Progenitor cell of endocrine pancreas (in vitro differentiated cells): ENCODE data around the gene NFILZ. TPM values are rescaled to one million over a fixed set of nuclear protein-coding genes. Genes with fewer than 3 reads are reported as not detected.
A peak's percentile ranks its signal among the peaks of the same experiment; 100 is the strongest.

Experiments used
- DNase-seq: peaks from one replicate; pipeline ENCODE4 v3.0.0; 2021; ENCODE audit warnings: low spot score; ENCODE audit not compliant: unreplicated experiment
- H3K27ac Mint-ChIP-seq: 2 replicates; pipeline ENCODE4 v1.8.0; 2021; ENCODE audit warnings: mild to moderate bottlenecking, moderate library complexity, mixed read lengths
- H3K27me3 Mint-ChIP-seq: 2 replicates; pipeline ENCODE4 v1.8.0; 2021; ENCODE audit warnings: mixed read lengths
- H3K36me3 Mint-ChIP-seq: 2 replicates; pipeline ENCODE4 v1.8.0; 2022; ENCODE audit warnings: mixed read lengths; ENCODE audit not compliant: insufficient read depth
- H3K4me1 Mint-ChIP-seq: 2 replicates; pipeline ENCODE4 v1.8.0; 2021; ENCODE audit warnings: low read depth, mixed read lengths
- H3K4me3 Mint-ChIP-seq: 2 replicates; pipeline ENCODE4 v1.8.0; 2021; ENCODE audit warnings: low read depth, mild to moderate bottlenecking, moderate library complexity, mixed read lengths
- H3K9me3 Mint-ChIP-seq: 2 replicates; pipeline ENCODE4 v1.8.0; 2021; ENCODE audit warnings: low read depth, mixed read lengths
- total RNA-seq: library from RNA; stranded (reverse); gene quantifications from 2 replicates; pipeline ENCODE4 v1.2.1, GENCODE V29; 2021
- TF ChIP-seq, protein P1 (sequence below): fragments of 200-600 bp; sonication (generic); IDR thresholded peaks from one replicate; pipeline ENCODE4 v1.5.0; 2021; ENCODE audit warnings: antibody characterized with exemption, mild to moderate bottlenecking; ENCODE audit not compliant: unreplicated experiment

Gene NFILZ
- total RNA-seq, 1 donor from 2014 or later = not detected

DNA sequence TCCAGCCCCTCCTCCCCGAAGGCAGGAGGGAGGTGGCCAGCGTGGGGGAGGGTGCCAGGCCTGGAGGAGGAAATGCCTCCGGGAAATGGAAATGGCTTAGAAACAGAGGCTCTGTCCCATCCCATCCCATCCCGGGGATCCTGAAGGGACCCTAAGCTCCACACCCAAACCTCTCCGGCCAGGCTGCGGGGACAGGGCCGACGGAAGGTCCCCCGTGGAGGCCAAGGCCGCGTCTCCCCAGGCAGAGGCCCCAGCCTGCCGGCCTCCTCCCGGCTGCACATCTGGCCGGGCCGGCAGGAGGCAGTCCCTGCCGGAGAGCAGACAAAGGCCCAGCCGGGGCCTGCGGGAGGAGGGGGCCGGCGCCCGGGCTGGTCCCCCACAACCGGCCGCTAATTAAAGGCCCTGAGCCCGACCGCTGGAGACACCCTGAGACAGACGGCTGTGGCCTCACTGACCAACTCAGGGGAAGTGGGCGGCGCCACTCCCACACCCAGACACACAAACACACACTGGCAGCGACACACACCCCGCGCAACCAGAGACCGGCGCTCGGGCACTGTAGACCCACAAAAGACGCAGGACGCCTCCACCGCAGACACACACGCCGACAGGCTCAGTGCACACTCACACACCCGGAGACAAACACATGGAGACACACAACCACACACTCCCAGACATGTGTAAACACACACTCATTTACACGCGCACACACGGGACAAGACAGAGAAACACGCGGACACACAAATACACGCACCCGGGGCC lies 21.0 kb upstream of the NFILZ start:
- Mint-ChIP-seq H3K9me3 (no peaks in the 10 kb centered on the region), H3K4me1 (peaks cover 16% of the 10 kb centered on the region), H3K4me3 (peak overlapping the region; percentile 85), H3K27ac (peak overlapping the region; percentile 94), H3K36me3 (peaks cover 10% of the 10 kb centered on the region), H3K27me3 (no peaks in the 10 kb centered on the region)
- DNase-seq = peak; percentile 54
- TF ChIP-seq, protein P1, sequence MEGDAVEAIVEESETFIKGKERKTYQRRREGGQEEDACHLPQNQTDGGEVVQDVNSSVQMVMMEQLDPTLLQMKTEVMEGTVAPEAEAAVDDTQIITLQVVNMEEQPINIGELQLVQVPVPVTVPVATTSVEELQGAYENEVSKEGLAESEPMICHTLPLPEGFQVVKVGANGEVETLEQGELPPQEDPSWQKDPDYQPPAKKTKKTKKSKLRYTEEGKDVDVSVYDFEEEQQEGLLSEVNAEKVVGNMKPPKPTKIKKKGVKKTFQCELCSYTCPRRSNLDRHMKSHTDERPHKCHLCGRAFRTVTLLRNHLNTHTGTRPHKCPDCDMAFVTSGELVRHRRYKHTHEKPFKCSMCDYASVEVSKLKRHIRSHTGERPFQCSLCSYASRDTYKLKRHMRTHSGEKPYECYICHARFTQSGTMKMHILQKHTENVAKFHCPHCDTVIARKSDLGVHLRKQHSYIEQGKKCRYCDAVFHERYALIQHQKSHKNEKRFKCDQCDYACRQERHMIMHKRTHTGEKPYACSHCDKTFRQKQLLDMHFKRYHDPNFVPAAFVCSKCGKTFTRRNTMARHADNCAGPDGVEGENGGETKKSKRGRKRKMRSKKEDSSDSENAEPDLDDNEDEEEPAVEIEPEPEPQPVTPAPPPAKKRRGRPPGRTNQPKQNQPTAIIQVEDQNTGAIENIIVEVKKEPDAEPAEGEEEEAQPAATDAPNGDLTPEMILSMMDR = no peak

DNA sequence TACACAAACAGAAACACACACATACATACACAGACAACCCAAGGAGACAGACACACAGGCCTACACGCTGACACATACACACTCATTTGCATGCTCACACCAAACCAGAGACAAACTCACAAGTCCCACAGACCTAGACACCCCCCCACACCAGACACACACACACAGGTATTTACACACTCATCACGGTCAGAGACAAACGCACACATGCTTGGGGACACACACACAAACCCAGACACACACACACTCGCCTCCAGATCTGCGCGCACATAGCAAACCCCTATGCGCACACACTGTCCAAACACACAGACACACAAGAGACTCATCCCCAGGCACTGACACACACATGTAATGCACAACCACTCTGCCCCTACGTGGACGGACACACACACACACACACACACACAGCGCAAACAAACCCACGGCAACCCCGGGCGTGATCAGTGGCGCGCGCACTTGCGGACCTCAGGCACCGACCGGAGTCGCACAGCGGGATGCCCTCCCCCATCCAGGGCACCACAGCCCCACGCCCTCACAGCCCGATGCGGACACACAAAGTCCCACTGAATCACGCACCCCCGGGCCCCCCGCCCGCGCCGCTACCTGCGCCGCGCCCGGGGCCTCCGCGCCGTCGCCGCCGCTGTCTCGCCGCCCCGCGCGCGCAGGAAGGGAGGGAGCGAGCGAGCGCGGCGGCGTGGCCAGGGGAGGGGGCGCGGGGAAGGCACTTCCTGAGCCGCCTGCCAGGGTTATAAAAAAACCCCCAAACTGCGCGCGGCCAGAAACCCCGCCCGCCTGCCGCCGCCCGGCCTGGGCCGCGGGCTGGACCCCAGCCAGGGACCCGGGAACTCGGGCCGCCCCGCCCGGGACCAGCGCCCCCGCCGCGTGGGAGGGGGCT lies 20.1 kb upstream of the NFILZ start, which contains the start of gene ADAMTS10:
Gene ADAMTS10, minus strand, starts transcription at position 675 of the 895 bp plus-strand sequence. CDS start 5,005 bp downstream, outside the sequence.
- no peak for DNase-seq
- peaks cover 6% of the 10 kb centered on the region for H3K36me3 Mint-ChIP-seq
- H3K9me3 Mint-ChIP-seq = no peaks in the 10 kb centered on the region
- TF ChIP-seq, protein P1 = no peak
- H3K27me3 Mint-ChIP-seq = peaks cover 4% of the 10 kb centered on the region
- H3K4me3 Mint-ChIP-seq = peak within 1 kb of the TSS; percentile 85
- peaks cover 16% of the 10 kb centered on the region for H3K4me1 Mint-ChIP-seq
- H3K27ac Mint-ChIP-seq = peak within 1 kb of the TSS; percentile 94

DNA sequence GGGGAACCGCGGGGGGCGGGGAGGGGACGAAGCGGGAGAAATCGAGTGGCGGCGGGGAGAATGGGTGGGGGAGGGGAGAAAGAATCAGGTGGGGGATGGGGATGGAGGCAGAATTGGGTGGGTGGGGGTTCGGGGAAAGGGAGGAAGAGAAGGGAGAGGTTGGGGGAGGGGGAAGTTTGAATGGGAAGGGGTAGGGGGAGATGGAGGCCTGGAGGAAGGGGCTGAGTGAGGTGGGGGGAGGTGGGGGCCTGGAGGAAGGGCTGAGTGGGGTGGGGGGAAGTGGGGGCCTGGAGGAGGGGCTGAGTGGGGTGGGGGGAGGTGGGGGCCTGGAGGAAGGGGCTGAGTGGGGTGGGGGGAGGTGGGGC lies 19.5 kb upstream of the NFILZ start:
- no peaks in the 10 kb centered on the region for H3K9me3 Mint-ChIP-seq
- H3K27ac Mint-ChIP-seq = no peak overlapping the region
- H3K36me3 Mint-ChIP-seq = peaks cover 4% of the 10 kb centered on the region
- DNase-seq = no peak
- no peak overlapping the region for H3K4me3 Mint-ChIP-seq
- TF ChIP-seq, protein P1 = no peak
- peaks cover 7% of the 10 kb centered on the region for H3K27me3 Mint-ChIP-seq
- H3K4me1 Mint-ChIP-seq = peaks cover 16% of the 10 kb centered on the region

DNA sequence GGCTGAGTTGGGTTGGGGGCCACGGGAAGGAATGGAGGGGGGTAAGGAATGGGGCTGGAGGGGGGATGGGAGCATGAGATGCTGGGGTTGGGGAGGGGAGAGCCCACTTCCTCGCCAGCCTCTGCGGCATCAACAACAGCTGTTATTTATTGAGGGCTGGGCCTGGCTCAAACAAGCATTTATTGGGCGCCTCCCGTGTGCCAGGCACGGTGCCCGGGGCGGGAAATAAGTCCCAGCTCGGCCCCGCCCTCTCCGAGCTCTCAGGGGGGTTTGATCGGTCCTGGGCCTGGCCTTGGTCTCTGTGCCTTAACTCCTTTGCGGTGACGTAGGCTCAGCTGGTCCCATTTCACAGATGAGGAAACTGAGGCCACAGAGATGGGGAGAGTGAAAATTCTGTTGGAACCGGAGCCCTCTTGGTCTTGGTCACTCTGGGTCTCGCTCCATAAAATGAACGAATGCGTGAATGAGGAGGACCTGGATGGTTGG lies 19.0 kb upstream of the NFILZ start:
- Mint-ChIP-seq H3K36me3 (peaks cover 4% of the 10 kb centered on the region), H3K9me3 (no peaks in the 10 kb centered on the region), H3K27me3 (peaks cover 8% of the 10 kb centered on the region), H3K27ac (no peak overlapping the region), H3K4me3 (peak overlapping the region; percentile 46), H3K4me1 (peaks cover 16% of the 10 kb centered on the region)
- TF ChIP-seq, protein P1 = no peak
- no peak for DNase-seq
